ENCODE results near the gene AGR2.

GRCh38 chr7:16849296-16850148 lies 44.7 kb upstream of the AGR2 start:
- TF ChIP-seq POLR2A (IDR thresholded peaks at IDR 0.05; ENCODE audit: low read depth, low read length) (no peak), SREBF2 (IDR thresholded peaks at IDR 0.05; ENCODE audit: low read length) (no peak), RAD21 (IDR thresholded peaks at IDR 0.05; ENCODE audit: insufficient read depth, low read depth, low read length) (no peak), WRNIP1 (IDR thresholded peaks at IDR 0.05; ENCODE audit: borderline replicate concordance, low read depth, low read length) (no peak), ATF7 (IDR thresholded peaks at IDR 0.05; ENCODE audit: low read depth) (no peak)

All from GM12878 (cell line).